Eye (tissue), 1 donor: Measurements from ENCODE around the gene GLYATL3.
A peak's percentile ranks its signal among the peaks of the same experiment; 100 is the strongest.
"Not testable (repeated sequence)": the region's sequence is repeated elsewhere in the genome, so short reads cannot be mapped to it uniquely, and the experiment has no call there.

Experiments used
- DNase-seq: peaks from one replicate; pipeline ENCODE4 v3.0.0-alpha.2; 2015

The GLYATL3 gene

DNA sequence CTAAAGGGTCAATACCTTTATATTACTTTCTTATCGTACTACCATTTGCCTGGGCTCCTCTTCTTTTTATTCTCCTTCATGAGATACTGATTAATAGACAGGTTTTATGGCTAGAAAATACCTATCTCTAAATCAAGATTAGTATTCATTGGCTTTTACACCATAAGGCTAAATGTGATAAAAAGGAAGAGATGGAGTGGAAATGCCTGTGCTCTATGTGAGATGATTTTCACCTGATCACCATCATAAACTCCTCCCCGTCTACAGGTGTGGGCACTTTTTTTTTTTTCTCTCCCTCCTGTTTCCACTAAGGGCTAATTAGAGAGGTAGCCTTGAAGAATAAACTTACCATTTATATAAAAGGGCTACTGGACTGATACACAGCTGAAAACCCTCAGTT lies at the start of gene GLYATL3:
TSS of gene GLYATL3 (plus strand) at position 301 of the 400 bp plus-strand sequence. CDS start 12,068 bp downstream, outside the sequence.
- DNase-seq: no peak

DNA sequence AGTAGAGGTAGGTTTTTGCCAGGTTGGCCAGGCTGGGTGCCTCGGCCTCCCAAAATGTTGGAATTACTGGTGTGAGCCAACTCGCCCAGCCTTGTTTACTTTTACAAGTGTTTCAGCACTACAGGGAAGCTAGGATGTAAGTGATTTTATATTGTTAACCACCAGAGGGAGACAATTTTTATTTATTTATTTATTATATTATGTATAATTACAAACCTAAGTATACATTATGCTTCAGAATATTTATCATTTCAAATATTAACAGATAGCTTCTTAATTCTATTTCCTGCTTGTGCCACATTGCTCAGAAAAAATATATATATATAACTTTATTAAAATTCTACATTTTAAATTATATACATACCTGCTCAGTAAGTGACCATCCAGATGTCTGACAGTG lies 46.5 kb upstream of the GLYATL3 start:
- no peak for DNase-seq

DNA sequence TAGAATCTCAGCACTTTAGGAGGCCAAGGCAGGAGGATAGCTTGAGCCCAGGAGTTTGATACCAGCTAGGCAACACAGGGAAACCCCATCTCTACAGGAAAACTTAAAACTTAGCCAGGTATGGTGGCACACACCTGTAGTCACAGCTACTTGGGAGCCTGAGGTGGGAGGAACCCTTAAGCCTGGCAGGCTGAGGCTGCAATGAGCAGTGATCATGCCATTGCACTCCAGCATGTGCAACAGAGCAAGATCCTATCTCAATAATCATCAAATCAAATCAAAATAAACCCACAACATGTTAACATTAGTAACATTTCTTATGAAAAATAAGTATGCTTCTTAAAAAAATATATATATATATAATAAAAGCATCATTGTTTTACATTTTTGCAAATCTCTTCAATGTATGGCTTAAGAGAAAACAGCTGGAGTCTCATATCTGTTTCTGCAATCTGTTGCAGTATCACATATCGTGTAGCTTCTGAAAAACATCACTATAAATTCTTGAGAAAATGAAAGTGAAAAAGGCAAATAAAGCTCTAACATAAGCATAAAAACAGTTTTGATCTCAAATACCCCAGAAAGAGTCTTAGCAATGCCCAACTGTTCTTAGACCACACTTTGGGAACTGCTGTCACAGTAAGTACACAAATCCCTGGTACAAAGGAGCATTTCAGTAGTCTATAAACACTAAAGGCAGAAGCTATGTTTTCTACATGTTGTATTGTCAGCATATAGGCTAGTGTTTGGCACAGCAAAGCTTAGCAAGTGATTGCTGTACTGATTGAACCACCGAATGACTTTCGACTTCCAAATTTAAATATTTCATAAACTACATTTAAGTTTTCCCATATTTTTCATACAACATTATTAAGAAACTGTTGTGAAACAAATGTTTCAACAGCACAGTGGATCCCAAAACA lies 44.7 kb upstream of the GLYATL3 start:
- no peak for DNase-seq

DNA sequence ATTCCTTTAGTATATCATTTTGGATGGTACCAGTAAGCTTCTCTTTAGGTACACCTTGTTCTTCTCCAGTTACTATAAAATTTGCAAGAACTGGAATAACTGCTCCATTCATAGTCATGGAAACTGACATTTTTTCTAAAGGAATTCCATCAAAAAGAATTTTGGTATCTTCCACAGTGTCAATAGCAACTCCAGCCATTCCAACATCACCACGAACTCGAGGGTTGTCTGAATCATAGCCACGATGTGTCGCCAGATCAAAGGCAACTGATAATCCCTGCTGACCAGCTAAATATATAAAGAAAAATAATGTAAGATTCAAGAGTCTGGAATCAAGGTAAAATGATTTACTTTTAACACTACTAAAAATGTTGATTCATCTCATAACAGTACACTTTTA lies 42.0 kb upstream of the GLYATL3 start:
- DNase-seq: no peak

DNA sequence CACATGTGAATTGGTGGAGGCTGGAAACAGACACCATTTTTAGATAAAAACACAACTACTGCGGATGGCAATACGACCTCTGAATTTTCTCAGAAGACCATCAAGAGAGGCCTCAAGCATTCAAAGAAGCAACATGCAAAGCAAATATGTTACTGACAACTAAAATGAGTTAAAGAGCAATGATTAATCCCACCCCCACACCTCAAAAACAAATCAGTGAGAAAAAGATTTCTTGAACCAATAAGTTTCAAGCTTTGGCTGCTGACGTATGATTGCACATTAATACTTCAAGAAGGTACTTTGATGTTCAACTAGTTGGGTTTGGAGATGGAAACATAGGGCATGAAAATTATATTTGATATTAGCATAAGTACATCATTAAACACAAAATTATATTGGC lies 37.7 kb upstream of the GLYATL3 start:
- no peak for DNase-seq

DNA sequence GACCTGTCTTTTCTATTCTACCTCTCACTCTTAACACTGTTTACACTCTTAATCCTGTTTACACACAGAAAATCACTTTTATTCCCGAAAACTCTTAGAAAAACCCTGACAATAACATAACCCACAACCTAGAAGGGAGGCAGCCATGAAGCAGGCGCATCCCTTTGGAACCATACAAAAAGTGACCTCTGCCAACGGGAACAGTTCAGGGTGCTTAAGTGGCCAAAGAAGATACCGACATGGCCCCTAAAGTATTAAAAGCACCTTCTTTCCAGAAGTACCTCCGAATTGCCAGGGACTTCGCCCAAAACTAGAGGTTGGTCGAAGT lies 37.2 kb upstream of the GLYATL3 start:
- no peak for DNase-seq

DNA sequence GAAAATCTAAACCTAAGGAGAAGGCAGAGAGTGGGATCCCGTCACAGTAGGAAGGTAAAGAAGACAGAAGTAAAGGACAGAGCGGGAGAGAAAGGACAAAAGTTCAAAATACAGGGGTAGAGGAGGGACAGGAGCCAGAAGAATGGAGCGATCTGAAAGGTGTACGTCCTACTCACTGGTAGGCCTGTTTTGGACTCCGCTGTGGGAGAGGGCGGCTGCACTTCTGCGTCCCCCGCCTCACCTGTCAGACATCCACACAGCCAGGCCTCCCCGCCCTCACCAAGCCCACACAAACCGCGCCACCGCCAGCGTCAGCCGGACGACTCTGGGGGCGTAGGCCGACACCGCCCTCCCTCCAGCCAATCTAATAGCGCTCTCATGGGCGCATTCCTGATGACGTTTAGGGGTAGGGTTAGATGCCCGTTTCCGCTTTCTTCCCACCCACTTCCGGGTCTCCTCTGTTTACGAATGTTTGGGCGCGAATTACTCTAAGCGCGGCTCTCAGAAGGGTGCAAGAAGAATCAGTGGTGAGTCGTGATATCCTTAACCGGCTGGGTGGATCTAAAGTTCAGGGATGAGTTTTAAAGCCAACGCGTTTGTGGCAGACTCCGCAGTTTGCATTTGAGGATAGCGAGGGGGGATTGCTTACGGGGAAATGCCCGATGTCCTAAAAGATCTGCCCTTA lies 36.7 kb upstream of the GLYATL3 start, which contains the start of the genes CENPQ and MMUT:
TSS of gene CENPQ (plus strand) at position 444 of the 685 bp plus-strand sequence. CDS start 6,807 bp downstream, outside the sequence.
TSS of gene MMUT (minus strand) at position 327 of the 685 bp plus-strand sequence. CDS start 3,787 bp downstream, outside the sequence.
- DNase-seq: peak; percentile 99

DNA sequence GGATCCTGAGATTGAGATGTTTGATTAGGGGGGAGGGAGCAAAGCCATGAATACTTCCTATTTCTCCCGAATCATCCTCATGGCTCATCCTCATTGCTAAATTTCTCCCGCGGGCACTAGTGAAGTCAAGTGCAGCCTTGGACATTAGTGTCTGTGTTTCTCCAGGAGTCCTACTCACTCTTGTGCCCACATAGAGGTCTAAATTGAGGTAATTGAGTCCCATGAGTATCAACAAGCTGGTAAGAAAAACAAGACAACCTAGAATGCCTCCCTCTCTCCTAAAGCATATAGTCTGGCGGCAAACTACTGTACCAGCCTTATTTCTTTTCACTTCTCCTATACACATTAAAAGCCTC lies 36.1 kb upstream of the GLYATL3 start:
- DNase-seq: no peak

DNA sequence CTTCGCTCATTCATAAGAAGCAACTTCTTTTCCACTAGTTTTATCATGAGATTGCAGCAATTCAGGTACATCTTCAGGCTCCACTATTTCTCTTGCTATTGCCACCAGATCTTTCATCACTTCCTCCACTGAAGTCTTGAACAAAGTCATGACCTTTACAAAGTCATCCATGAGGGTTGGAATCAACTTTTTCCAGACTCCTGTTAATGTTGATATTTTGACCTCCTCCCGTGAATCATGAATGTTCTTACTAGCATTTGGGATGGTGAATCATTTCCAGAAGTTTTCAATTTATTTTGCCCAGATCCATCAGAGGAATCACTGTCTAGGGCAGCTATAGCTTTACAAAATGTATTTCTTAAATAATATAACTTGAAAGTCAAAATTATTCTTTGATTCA lies 35.0 kb upstream of the GLYATL3 start:
- DNase-seq: no peak

DNA sequence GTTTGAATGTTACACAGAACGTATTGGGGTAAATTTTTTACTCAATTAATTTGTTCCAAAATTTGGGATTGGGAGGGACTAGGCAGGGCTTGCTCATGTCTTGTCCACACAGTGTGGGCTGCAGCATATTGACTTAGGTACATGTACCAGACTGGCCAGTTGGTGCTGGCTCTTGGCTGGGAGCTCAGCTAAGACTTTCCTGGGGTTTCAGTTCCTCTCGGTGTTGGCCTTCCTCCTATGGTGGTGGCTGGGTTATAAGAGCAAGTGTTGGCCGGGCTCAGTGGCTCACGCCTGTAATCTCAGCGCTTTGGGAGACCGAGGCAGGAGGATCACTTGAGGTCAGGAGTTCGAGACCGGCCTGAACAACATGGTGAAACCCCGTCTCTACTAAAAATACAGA lies 31.7 kb upstream of the GLYATL3 start:
- DNase-seq: no peak

DNA sequence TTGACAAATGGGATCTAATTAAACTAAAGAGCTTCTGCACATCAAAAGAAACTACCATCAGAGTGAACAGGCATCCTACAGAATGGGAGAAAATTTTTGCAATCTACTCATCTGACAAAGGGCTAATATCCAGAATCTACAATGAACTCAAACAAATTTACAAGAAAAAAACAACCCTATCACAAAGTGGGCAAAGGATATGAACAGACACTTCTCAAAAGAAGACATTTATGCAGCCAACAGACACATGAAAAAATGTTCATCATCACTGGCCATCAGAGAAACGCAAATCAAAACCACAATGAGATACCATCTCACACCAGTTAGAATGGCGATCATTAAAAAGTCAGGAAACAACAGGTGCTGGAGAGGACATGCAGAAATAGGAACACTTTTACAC lies 23.2 kb upstream of the GLYATL3 start:
- DNase-seq: not testable (repeated sequence)

DNA sequence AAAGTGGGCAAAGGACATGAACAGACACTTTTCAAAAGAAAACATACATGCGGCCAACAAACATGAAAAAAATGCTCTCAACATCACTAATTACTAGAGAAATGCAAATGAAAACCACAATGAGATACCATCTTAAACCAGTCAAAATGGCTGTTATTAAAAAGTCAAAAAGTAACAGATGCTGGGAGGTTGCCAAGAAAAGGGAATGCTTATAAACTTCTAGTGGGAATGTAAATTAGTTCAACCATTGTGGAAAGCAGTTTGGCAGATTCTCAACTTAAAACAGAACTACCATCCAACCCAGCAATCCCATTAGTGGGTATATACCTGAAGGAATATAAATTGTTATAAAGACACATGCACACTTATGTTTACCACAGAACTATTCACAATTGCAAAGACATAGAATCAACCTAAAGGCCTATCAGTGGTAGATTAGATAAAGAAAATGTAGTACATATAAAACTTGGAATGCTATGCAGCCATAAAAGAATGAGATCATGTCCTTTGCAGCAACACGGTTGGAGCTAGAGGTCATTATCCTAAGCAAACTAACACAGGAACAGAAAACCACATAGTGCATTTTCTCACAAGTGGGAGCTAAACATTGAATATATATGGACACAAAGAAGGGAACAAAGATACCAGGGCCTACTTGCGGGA lies 20.3 kb upstream of the GLYATL3 start:
- no peak for DNase-seq

DNA sequence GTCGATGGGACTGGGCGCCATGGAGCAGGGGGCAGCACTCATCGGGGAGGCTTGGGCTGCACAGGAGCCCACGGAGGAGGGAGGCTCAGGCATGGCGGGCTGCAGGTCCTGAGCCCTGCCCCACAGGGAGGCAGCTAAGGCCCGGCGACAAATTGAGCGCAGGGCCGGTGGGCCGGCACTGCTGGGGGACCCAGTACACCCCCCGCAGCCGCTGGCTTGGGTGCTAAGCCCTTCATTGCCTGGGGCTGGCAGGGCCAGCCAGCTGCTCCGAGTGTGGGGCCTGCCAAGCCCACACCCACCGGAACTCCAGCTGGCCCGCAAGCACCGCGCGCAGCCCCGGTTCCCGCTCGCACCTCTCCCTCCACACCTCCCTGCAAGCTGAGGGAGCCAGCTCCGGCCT lies 17.9 kb upstream of the GLYATL3 start:
- not testable (repeated sequence) for DNase-seq

DNA sequence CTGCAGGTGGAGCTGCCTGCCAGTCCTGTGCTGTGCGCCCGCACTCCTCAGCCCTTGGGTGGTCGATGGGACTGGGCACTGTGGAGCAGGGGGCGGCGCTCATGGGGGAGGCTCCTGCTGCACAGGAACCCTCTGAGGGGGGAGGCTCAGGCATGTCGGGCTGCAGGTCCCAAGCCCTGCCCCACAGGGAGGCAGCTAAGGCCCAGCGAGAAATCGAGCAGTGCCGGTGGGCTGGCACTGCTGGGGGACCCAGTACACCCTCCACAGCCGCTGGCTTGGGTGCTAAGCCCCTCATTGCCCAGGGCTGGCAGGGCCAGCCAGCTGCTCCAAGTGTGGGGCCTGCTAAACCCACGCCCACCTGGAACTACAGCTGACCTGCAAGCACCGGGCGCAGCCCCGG lies 16.3 kb upstream of the GLYATL3 start:
- not testable (repeated sequence) for DNase-seq

DNA sequence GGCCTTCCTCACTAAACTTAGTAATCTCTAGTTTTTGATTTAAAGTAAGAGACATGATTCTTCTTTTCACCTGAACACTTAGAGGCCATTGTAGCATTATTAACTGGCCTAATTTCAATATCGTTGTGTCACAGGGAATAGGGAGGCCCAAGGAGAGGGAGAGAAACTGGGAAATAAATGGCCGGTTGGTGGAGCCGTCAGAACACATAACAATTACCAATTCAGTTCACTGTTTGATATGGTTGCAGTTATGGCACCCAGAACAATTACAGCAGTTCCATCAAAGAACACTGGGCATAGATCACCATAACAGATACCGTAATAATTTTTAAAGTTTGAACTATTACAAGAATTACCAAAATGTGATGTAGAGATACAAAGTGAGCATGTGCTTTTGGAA lies 9.1 kb upstream of the GLYATL3 start:
- DNase-seq: no peak

DNA sequence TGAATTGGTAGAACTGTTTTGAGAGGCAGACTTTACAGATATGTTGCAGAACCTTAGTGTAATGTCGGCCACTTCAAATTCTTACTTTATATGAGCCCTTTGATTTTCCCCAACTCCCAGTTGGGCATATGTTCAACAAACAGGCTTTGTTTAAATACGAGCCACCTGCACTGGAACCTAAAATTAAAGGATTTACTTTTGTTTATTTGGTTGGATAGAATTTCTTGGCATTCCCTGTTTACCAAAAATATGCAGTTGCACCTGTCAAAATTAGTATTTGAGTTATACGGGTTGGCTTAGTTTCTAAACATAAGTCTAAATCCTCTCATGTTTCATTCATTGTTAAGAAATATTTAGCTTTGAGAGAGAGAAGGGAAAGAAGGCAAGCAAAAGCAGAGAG lies 2.4 kb upstream of the GLYATL3 start:
- no peak for DNase-seq

DNA sequence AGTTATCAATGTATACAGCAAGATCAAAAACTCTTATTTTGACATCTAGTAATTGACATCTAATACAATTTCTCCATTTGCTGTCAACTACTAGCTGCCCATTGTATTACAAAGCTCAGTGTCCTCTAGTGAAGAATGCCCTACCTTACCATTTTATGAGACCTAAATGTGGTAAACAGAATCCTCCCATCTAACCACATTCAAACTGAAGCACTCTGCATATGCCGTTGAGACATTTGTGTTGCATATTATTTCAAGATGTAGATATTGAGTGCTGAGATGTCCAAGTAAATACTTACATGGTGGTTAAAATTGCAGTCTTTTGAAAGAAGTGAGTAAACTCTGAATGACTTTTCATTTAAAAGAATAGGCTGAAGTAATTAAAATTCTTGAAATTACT lies 597 bp upstream of the GLYATL3 start:
- no peak for DNase-seq

DNA sequence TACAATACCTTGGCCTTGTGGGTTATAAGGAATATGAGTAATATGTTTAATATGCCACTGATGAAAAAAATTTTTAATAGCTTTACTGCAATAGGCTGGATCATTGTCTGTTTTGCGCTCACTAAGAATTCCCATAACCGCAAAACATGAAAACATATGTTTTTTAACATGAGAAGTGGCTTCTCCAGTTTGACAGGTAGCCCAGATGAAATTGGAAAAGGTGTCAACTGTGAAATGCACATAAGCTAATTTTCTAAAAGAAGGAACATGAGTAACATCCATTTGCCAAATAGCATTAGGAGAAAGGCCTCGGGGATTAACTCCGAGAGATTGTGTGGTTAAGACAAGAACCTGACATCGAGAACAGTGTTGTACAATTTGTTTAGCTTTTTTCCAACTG lies 4.9 kb downstream of the GLYATL3 start:
- peak; percentile 1 for DNase-seq

DNA sequence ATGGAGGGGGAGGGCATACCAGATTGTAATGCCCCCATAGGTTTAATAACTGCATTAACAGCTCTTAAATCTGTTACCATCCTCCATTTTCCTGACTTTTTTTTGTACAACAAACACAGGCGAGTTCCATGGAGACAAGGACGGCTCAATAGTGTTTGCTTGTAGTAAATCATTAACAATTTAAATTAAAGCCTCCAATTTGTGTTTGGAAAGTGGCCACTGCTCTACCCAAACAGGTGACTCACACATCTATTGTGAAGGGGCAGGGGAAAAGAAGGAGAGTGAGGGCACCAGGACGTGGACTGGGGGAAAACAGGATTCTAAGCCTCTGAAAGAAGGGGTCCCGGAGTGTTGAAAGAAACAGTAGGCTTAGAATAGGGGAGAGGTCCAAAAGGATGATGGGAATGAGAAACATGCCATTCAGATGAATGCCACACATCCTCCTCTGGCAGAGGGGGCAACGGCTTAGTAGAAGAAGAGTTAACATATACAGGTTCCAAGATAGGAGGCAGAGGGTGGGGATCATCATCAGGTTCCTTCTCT lies 6.9 kb downstream of the GLYATL3 start:
- no peak for DNase-seq

DNA sequence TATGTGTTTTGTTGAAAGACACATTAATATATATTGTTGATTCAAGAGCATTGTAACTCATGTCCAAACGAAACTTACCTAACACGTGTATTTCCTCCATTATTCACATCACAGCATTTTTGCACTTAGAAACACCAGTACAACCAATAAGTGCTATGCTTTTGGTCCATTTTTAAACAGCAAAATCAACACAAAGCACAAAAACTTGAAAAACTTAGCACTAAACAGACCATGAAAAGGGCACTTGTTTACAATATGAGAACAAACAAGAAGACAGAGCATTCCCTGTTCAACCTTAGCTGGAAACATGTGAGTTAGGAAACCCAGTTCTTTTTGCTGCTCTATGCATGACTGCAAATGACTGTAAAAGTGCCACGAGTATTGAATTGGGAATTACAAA lies 9.6 kb downstream of the GLYATL3 start:
- DNase-seq: no peak

DNA sequence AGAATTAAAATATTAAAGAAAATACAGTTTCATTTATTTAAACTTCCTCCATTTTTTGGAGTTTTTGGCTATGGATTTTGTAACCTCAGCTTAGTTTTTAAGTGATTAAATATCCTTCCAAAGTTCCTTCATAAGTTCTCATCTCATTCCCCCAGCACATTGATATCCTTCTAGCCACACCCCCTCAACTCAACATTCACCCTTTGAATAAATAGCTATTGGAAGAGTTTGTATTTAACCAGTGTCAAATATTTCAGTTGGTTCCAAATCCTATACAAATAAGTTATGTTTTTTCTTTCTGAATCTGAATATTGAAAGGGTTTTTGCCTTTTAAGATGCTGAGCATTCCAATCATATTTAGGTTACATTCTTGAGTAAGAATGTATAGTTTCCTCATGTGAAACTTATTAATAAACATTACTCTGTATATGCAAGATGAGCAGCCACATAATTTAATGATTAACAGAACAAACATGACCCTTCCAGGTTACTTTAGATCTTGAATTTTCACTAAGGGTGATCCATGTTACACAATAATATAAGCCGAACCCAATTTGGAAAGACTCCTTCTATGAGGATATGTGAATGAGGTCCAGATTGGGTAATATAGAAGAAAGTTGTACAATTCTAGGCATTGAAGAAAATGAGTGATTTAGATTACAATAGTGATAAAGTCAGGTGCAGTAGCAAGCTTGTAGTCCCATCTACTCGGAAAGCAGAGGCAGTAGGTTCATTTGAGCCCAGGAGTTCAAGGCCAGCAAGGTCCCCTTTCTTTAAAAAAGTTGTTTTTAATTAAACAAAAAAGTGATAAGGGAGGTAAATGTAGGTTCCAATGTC lies 13.6 kb downstream of the GLYATL3 start:
- no peak for DNase-seq
